CD14-positive monocyte (primary cell): ENCODE data around the gene SCG2. TPM values are rescaled to one million over a fixed set of nuclear protein-coding genes. Genes with fewer than 3 reads are reported as not detected.

Experiments used
- DNase-seq, 3 donors: peaks; one replicate each; pipeline ENCODE4 v3.0.0-alpha.2; 2011 to 2022
- H2AFZ ChIP-seq: 2 replicates; pipeline ENCODE4 v1.6.0; 2012; ENCODE audit warnings: mild to moderate bottlenecking, low read depth, low read length, inconsistent platforms; ENCODE audit not compliant: insufficient read depth, poor library complexity, severe bottlenecking
- H3K27ac ChIP-seq, 2 donors: 1 replicate in 1 of 2; 2 replicates in 1 of 2; pipeline ENCODE4 v1.5.1; 2012 to 2013; ENCODE audit warnings: low read length in 2 of 2, control low read depth in 1 of 2, inconsistent platforms in 1 of 2, low read depth in 1 of 2, mild to moderate bottlenecking in 1 of 2
- H3K27me3 ChIP-seq, 2 donors: one replicate each; pipeline versions ENCODE4 v1.6.0 to v1.6.1; 2011 to 2013; ENCODE audit warnings: low read length in 2 of 2; ENCODE audit not compliant: control insufficient read depth in 2 of 2, insufficient read depth in 2 of 2
- H3K36me3 ChIP-seq, 2 donors: replicated peaks in 1 of 2; 1 replicate in 1 of 2; 2 replicates in 1 of 2; pipeline versions ENCODE4 v1.5.1 to v1.6.1; 2012 to 2013; ENCODE audit warnings: low read length in 2 of 2, control low read depth in 1 of 2, inconsistent platforms in 1 of 2, mild to moderate bottlenecking in 1 of 2; ENCODE audit not compliant: insufficient read depth in 2 of 2, control insufficient read depth in 1 of 2
- H3K4me1 ChIP-seq, 2 donors: 1 replicate in 1 of 2; 2 replicates in 1 of 2; pipeline versions ENCODE4 v1.5.1 to v1.6.1; 2012 to 2013; ENCODE audit warnings: low read length in 2 of 2, control low read depth in 1 of 2, inconsistent platforms in 1 of 2, mild to moderate bottlenecking in 1 of 2, moderate library complexity in 1 of 2; ENCODE audit not compliant: insufficient read depth in 2 of 2, control insufficient read depth in 1 of 2
- H3K4me2 ChIP-seq: replicated peaks from 2 replicates; pipeline ENCODE3; 2012; ENCODE audit warnings: low read length, moderate library complexity, mild to moderate bottlenecking; ENCODE audit not compliant: poor library complexity, severe bottlenecking; ENCODE audit errors: extremely low read depth
- H3K4me3 ChIP-seq, 3 experiments: fragments of 200-600 bp in 1 of 3; sonication (generic) in 1 of 3; replicated peaks in 1 of 3; 1 replicate in 2 of 3; 2 replicates in 1 of 3; pipeline ENCODE4 v1.5.1; 2011 to 2013; ENCODE audit warnings: low read length in 3 of 3, mild to moderate bottlenecking in 3 of 3, control low read depth in 2 of 3, low read depth in 2 of 3, inconsistent platforms in 1 of 3, moderate library complexity in 1 of 3
- H3K79me2 ChIP-seq: 2 replicates; pipeline ENCODE4 v1.6.0; 2012; ENCODE audit warnings: mild to moderate bottlenecking, control low read depth, inconsistent platforms, low read length, moderate library complexity; ENCODE audit not compliant: insufficient read depth
- H3K9ac ChIP-seq: 2 replicates; pipeline ENCODE4 v1.6.0; 2017; ENCODE audit warnings: low read length, mild to moderate bottlenecking; ENCODE audit not compliant: insufficient read depth, poor library complexity, severe bottlenecking
- H3K9me3 ChIP-seq, 2 donors: replicated peaks in 1 of 2; 1 replicate in 1 of 2; 2 replicates in 1 of 2; pipeline versions ENCODE4 v1.5.1 to v1.6.1; 2012 to 2013; ENCODE audit warnings: low read length in 2 of 2, control low read depth in 1 of 2; ENCODE audit not compliant: control insufficient read depth in 1 of 2, insufficient read depth in 1 of 2
- H4K20me1 ChIP-seq: 2 replicates; pipeline ENCODE4 v1.6.0; 2012; ENCODE audit warnings: mild to moderate bottlenecking, low read length, control low read depth, moderate library complexity; ENCODE audit not compliant: insufficient read depth
- H3K27ac Mint-ChIP-seq, 7 donors: one replicate each; pipeline ENCODE4 v1.8.0; 2020; ENCODE audit warnings: mild to moderate bottlenecking in 7 of 7, mixed read lengths in 7 of 7, moderate library complexity in 6 of 7, inconsistent platforms in 2 of 7
- H3K27me3 Mint-ChIP-seq, 3 donors: one replicate each; pipeline ENCODE4 v1.8.0; 2021 to 2022; ENCODE audit warnings: low read depth in 3 of 3, mild to moderate bottlenecking in 3 of 3, mixed read lengths in 3 of 3, moderate library complexity in 3 of 3, inconsistent platforms in 1 of 3
- H3K36me3 Mint-ChIP-seq, 2 donors: one replicate each; pipeline ENCODE4 v1.8.0; 2020; ENCODE audit warnings: mixed read lengths in 2 of 2, inconsistent platforms in 1 of 2, mild to moderate bottlenecking in 1 of 2
- H3K4me1 Mint-ChIP-seq: one replicate; pipeline ENCODE4 v1.8.0; 2020; ENCODE audit warnings: mild to moderate bottlenecking, mixed read lengths
- H3K4me3 Mint-ChIP-seq, 2 donors: one replicate each; pipeline ENCODE4 v1.8.0; 2020; ENCODE audit warnings: mild to moderate bottlenecking in 2 of 2, mixed read lengths in 2 of 2, moderate library complexity in 1 of 2
- H3K9me3 Mint-ChIP-seq, 7 donors: one replicate each; pipeline ENCODE4 v1.8.0; 2020 to 2022; ENCODE audit warnings: mixed read lengths in 7 of 7, mild to moderate bottlenecking in 6 of 7, moderate library complexity in 6 of 7, inconsistent platforms in 2 of 7
- WGBS: methylation state at CpG from one replicate; pipeline ENCODE4 v1.1.5; 2013; ENCODE audit warnings: missing lambda C conversion rate; ENCODE audit not compliant: insufficient coverage; 5-methylcytosine and 5-hydroxymethylcytosine counted together
- intact Hi-C, 2 donors: fragments of 100-400 bp; cut with micrococcal nuclease; formaldehyde crosslinking; loops; one replicate each; pipeline versions ENCODE4 v1.15.0 to v1.15.1; 2023
- polyA plus RNA-seq, 3 donors: library from polyadenylated mRNA; depleted of rRNA in 1 of 3; unstranded in 2 of 3; stranded (reverse) in 1 of 3; fragments of 300-500 nt in 2 of 3; fragments of >200 nt in 1 of 3; fragmentation: Illumina TruSeq in 2 of 3; gene quantifications; 1 replicate in 2 of 3; 2 replicates in 1 of 3; pipeline ENCODE4 v1.2.3, GENCODE V29; 2012 to 2021
- TF ChIP-seq, protein P1 (sequence below): fragments of 200-600 bp; IDR thresholded peaks from one replicate; pipeline ENCODE4 v1.8.0; 2022; ENCODE audit warnings: antibody characterized with exemption, mild to moderate bottlenecking

Gene SCG2
- polyA plus RNA-seq, 3 donors, result not detected

DNA sequence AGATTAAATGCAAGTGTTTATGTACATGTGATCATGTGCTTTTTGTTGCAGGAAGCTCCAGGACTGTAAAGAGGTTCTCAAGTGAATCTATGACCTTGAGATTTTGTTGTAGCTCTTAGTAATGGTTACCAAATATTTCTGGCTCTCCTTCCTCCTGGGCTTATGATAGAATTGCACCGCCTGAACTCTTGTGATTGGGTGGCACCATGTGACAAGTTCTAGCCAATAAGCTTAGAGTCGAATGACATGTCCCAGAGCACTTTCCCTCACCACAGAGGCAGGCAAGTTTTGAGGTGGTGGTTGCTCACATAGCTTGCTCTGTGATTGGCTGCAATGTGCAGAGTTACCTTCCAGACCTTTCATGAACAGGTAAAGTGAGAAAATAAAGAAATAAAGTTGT is 8.9 kb upstream of the SCG2 start:
- peaks cover 5% of the 10 kb centered on the region for H3K4me1 Mint-ChIP-seq

GRCh38 chr2:223607476-223607875 is 5.3 kb upstream of the SCG2 start:
- Histone ChIP-seq H3K4me3 (no peak overlapping the region), H3K4me1 (no peaks in the 10 kb centered on the region), H2AFZ (no peak overlapping the region), H3K79me2 (no peaks in the 10 kb centered on the region), H3K4me2 (no peak overlapping the region), H4K20me1 (no peaks in the 10 kb centered on the region), H3K9ac (no peak overlapping the region), H3K9me3 (no peaks in the 10 kb centered on the region), H3K36me3 (no peaks in the 10 kb centered on the region), H3K27me3 (peaks cover 9% of the 10 kb centered on the region in 2 donors), H3K27ac (no peak overlapping the region)
- TF ChIP-seq, protein P1, sequence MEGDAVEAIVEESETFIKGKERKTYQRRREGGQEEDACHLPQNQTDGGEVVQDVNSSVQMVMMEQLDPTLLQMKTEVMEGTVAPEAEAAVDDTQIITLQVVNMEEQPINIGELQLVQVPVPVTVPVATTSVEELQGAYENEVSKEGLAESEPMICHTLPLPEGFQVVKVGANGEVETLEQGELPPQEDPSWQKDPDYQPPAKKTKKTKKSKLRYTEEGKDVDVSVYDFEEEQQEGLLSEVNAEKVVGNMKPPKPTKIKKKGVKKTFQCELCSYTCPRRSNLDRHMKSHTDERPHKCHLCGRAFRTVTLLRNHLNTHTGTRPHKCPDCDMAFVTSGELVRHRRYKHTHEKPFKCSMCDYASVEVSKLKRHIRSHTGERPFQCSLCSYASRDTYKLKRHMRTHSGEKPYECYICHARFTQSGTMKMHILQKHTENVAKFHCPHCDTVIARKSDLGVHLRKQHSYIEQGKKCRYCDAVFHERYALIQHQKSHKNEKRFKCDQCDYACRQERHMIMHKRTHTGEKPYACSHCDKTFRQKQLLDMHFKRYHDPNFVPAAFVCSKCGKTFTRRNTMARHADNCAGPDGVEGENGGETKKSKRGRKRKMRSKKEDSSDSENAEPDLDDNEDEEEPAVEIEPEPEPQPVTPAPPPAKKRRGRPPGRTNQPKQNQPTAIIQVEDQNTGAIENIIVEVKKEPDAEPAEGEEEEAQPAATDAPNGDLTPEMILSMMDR, result no peak
- intact Hi-C loops, result no loop called here
- no CpG with 5 or more reads among the region's 5 CpGs for WGBS
- Mint-ChIP-seq H3K4me3 (no peak overlapping the region), H3K9me3 (peaks cover 0 to 3% (median 0%) of the 10 kb centered on the region in 7 donors), H3K4me1 (no peaks in the 10 kb centered on the region), H3K27me3 (peaks cover 5 to 21% (median 15%) of the 10 kb centered on the region in 3 donors), H3K36me3 (no peaks in the 10 kb centered on the region), H3K27ac (no peak overlapping the region)
- no peak for DNase-seq

More for the DNA sequence above, 8.9 kb upstream of the SCG2 start:
- H3K4me3 ChIP-seq, result no peak overlapping the region
- no peaks in the 10 kb centered on the region for H3K9me3 ChIP-seq
- no peaks in the 10 kb centered on the region for H3K79me2 ChIP-seq
- Mint-ChIP-seq H3K36me3 (no peaks in the 10 kb centered on the region), H3K4me3 (no peak overlapping the region), H3K27me3 (peaks cover 23 to 42% (median 36%) of the 10 kb centered on the region in 3 donors), H3K27ac (peak overlapping the region in 1 of 7 donors; percentile 51), H3K9me3 (peaks cover 0 to 6% (median 0%) of the 10 kb centered on the region in 7 donors)
- no peak overlapping the region for H3K9ac ChIP-seq
- TF ChIP-seq, protein P1, result no peak
- H2AFZ ChIP-seq, result no peak overlapping the region
- H3K27ac ChIP-seq, result no peak overlapping the region
- H3K36me3 ChIP-seq, result no peaks in the 10 kb centered on the region
- H4K20me1 ChIP-seq, result no peaks in the 10 kb centered on the region
- intact Hi-C loops, result no loop called here
- H3K27me3 ChIP-seq, result peaks cover 29 to 33% of the 10 kb centered on the region in 2 donors
- no peak for DNase-seq
- no CpG with 5 or more reads among the region's 2 CpGs for WGBS
- H3K4me2 ChIP-seq, result no peak overlapping the region
- no peaks in the 10 kb centered on the region for H3K4me1 ChIP-seq
